Endodermal cell (in vitro differentiated cells): ENCODE results near the gene APMAP. TPM values are rescaled to one million over a fixed set of nuclear protein-coding genes. Genes with fewer than 3 reads are reported as not detected.

Experiments used
- DNase-seq: peaks from one replicate; pipeline ENCODE4 v3.0.0-alpha.2; 2017
- H3K27ac ChIP-seq: 2 replicates; pipeline ENCODE4 v1.5.1; 2013; ENCODE audit warnings: mild to moderate bottlenecking, low read depth, low read length, moderate library complexity
- H3K27me3 ChIP-seq: 2 replicates; pipeline ENCODE4 v1.6.1; 2013; ENCODE audit warnings: mild to moderate bottlenecking, low read length, moderate library complexity; ENCODE audit not compliant: insufficient read depth, control insufficient read depth, poor library complexity, severe bottlenecking
- H3K36me3 ChIP-seq: 2 replicates; pipeline ENCODE4 v1.7.0; 2013; ENCODE audit warnings: mild to moderate bottlenecking, low read length, moderate library complexity; ENCODE audit not compliant: control insufficient read depth, insufficient read depth
- H3K4me1 ChIP-seq: one replicate; pipeline ENCODE4 v1.7.0; 2013; ENCODE audit warnings: low read length; ENCODE audit not compliant: control insufficient read depth, insufficient read depth
- H3K4me3 ChIP-seq: 2 replicates; pipeline ENCODE4 v1.5.1; 2013; ENCODE audit warnings: mild to moderate bottlenecking, low read length, moderate library complexity
- H3K9ac ChIP-seq: 2 replicates; pipeline ENCODE4 v1.6.1; 2013; ENCODE audit warnings: mild to moderate bottlenecking, low read length, moderate library complexity; ENCODE audit not compliant: poor library complexity, severe bottlenecking; ENCODE audit errors: extremely low read depth
- H3K9me3 ChIP-seq: 2 replicates; pipeline ENCODE4 v1.6.1; 2013; ENCODE audit warnings: mild to moderate bottlenecking, low read length, moderate library complexity; ENCODE audit not compliant: control insufficient read depth
- H3K27ac Mint-ChIP-seq: 2 replicates; pipeline ENCODE4 v1.8.0; 2020; ENCODE audit warnings: mixed read lengths
- H3K27me3 Mint-ChIP-seq: 2 replicates; pipeline ENCODE4 v1.8.0; 2021; ENCODE audit warnings: mild to moderate bottlenecking, mixed read lengths; ENCODE audit not compliant: insufficient read depth
- H3K36me3 Mint-ChIP-seq: 2 replicates; pipeline ENCODE4 v1.8.0; 2020; ENCODE audit warnings: low read depth, mixed read lengths
- H3K4me1 Mint-ChIP-seq: 2 replicates; pipeline ENCODE4 v1.8.0; 2020; ENCODE audit warnings: mixed read lengths
- H3K4me3 Mint-ChIP-seq: 2 replicates; pipeline ENCODE4 v1.8.0; 2020; ENCODE audit warnings: mild to moderate bottlenecking, moderate library complexity, mixed read lengths
- H3K9me3 Mint-ChIP-seq: 2 replicates; pipeline ENCODE4 v1.8.0; 2020; ENCODE audit warnings: mild to moderate bottlenecking, mixed read lengths
- WGBS, 2 experiments: methylation state at CpG; one replicate each; pipeline versions ENCODE4 v1.1.5 to v1.1.7; 2013; ENCODE audit warnings: missing lambda C conversion rate in 2 of 2, mixed read lengths in 1 of 2; ENCODE audit not compliant: insufficient coverage in 1 of 2, insufficient read length in 1 of 2; 5-methylcytosine and 5-hydroxymethylcytosine counted together
- total RNA-seq, 2 donors: library from RNA; stranded (reverse); fragmentation: NEBNext Ultra II Directional in 1 of 2; extraction: Animal tissue kit (Norgen Biotek cat#: 25700) in 1 of 2; gene quantifications; 2 replicates in 1 of 2; 3 replicates in 1 of 2; pipeline ENCODE4 v1.2.1, GENCODE V29; 2021
- TF ChIP-seq, protein P1 (sequence below): fragments of 200-600 bp; sonication (generic); conservative IDR thresholded peaks from 2 replicates; pipeline ENCODE4 v1.5.0; 2021; ENCODE audit warnings: antibody characterized with exemption, mild to moderate bottlenecking

The APMAP gene
- total RNA-seq, 2 donors from 2014 or later, result 60.2 to 65.6 TPM

DNA sequence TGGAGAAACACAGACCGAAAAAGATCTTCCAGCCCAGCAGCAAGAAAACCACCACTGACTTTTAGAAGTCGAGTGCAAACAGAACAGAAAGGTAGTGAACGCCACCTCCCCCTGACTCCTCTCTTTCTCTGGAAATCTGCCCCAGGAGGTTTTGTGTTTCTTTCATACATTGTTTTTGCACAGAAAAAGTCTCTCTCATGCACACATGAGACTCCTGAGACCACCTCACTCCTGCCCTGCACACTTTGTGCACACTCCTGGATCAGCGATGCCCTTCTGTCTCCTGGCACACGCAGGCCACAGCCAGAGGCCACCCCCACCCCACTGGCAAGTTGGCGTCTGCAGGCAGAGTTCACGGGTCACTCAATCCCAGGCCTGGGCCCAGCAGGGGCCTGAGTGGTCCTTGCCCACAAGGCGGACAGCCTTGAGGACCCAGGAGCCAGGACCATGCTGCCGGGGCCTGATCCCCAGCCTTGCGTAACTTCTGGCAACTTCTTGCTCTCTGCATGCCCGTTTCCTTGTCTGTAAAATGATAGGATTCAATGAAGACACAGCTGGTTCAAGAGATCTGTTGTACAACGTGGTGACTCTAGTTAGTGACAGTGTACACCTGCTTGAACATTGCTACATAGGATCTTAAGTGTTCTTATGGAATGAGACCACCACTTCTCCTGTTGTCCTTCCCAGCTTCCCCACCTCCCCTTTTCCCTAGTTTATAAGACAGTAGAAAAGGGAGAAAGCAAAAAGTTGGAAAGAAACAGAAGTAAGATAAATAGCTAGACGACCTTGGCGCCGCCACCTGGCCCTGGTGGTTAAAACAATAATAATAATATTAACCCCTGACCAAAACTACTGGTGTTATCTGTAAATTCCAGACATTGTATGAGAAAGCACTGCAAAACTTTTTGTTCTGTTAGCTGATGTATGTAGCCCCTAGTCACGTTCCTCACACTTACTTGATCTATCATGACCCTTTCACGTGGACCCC lies 73.7 kb downstream of the APMAP start:
- no peak overlapping the region for H3K9ac ChIP-seq
- H3K36me3 Mint-ChIP-seq, result no peaks in the 10 kb centered on the region
- no peak overlapping the region for H3K4me3 Mint-ChIP-seq
- H3K27ac Mint-ChIP-seq, result no peak overlapping the region
- H3K4me3 ChIP-seq, result no peak overlapping the region
- H3K36me3 ChIP-seq, result no peaks in the 10 kb centered on the region
- peaks cover 19% of the 10 kb centered on the region for H3K9me3 Mint-ChIP-seq
- H3K4me1 ChIP-seq, result no peaks in the 10 kb centered on the region
- TF ChIP-seq, protein P1, sequence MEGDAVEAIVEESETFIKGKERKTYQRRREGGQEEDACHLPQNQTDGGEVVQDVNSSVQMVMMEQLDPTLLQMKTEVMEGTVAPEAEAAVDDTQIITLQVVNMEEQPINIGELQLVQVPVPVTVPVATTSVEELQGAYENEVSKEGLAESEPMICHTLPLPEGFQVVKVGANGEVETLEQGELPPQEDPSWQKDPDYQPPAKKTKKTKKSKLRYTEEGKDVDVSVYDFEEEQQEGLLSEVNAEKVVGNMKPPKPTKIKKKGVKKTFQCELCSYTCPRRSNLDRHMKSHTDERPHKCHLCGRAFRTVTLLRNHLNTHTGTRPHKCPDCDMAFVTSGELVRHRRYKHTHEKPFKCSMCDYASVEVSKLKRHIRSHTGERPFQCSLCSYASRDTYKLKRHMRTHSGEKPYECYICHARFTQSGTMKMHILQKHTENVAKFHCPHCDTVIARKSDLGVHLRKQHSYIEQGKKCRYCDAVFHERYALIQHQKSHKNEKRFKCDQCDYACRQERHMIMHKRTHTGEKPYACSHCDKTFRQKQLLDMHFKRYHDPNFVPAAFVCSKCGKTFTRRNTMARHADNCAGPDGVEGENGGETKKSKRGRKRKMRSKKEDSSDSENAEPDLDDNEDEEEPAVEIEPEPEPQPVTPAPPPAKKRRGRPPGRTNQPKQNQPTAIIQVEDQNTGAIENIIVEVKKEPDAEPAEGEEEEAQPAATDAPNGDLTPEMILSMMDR, result no peak
- H3K27me3 Mint-ChIP-seq, result peaks cover 10% of the 10 kb centered on the region
- no peak overlapping the region for H3K27ac ChIP-seq
- H3K27me3 ChIP-seq, result no peaks in the 10 kb centered on the region
- H3K4me1 Mint-ChIP-seq, result no peaks in the 10 kb centered on the region
- DNase-seq, result no peak
- 72 to 79% methylated on average over 11 to 14 of the region's 17 CpGs for WGBS, 2 experiments
- peaks cover 7% of the 10 kb centered on the region for H3K9me3 ChIP-seq

DNA sequence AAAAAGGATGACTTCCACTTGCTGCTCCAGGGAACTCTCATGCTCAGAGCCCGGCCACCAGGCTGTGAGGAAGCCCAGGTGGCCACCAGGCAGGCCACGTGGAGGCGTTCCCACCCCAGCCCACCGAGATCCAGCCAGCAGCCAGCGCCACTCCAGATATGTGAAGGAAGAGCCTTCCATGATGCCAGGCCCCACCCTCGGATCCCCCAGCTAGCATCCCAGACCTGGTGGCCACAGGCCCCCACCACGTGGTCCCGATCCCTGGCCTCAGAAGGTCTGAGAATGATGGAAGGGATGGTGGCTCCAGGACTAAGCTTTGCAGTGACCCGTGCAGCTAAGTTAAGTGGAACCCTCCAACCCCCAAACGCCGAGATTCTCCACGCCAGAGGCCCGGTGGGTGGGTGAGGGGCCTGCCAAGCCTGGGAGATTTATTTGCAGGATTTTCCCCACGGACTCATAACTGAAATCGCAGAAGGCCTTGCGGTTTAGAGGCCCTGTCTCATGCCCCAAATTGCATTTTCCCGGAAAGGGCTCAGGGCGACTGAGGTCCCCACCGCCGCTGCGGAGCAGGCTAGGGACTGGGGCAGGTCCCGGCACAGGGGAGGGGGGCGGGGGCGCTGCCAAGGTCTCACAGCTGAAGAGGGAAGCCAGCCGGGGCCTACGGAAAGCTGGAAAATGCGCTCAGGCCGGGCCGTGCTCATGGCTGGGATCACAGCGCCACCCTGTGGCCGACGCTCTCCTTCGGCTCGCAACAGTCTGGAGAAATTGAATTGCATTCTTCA lies 74.6 kb downstream of the APMAP start:
- H3K27me3 Mint-ChIP-seq, result peaks cover 10% of the 10 kb centered on the region
- Histone ChIP-seq H3K27me3 (no peaks in the 10 kb centered on the region), H3K9ac (no peak overlapping the region), H3K4me1 (no peaks in the 10 kb centered on the region), H3K4me3 (no peak overlapping the region), H3K27ac (no peak overlapping the region), H3K9me3 (peaks cover 7% of the 10 kb centered on the region), H3K36me3 (no peaks in the 10 kb centered on the region)
- 44 to 45% methylated on average over 24 to 34 of the region's 34 CpGs for WGBS, 2 experiments
- peaks cover 19% of the 10 kb centered on the region for H3K9me3 Mint-ChIP-seq
- no peak overlapping the region for H3K4me3 Mint-ChIP-seq
- H3K4me1 Mint-ChIP-seq, result no peaks in the 10 kb centered on the region
- no peaks in the 10 kb centered on the region for H3K36me3 Mint-ChIP-seq
- no peak overlapping the region for H3K27ac Mint-ChIP-seq
- peak; percentile 93 for DNase-seq
- TF ChIP-seq, protein P1, result peak; percentile 95

DNA sequence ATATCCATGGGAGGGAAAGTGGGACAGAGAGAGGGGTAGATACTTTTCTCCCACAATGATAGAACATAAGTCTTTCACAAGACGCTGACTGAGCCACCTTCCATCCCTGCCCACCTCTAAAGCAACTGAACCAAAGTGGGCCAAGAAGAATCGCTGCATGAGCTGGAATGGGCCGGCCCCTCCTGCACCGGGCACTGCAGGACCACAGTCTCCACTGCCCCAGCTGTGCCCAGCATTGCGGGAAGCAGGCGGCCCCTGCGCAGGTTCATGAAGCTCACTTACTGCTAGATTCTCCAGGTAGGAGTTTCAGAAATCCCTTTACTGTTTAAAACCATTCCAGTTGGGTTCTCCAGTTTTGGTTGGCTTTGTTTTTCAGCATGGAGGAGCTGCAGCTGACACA lies 75.5 kb downstream of the APMAP start:
- Mint-ChIP-seq H3K36me3 (no peaks in the 10 kb centered on the region), H3K27me3 (peaks cover 10% of the 10 kb centered on the region), H3K4me1 (no peaks in the 10 kb centered on the region), H3K27ac (no peak overlapping the region), H3K9me3 (peaks cover 12% of the 10 kb centered on the region), H3K4me3 (no peak overlapping the region)
- no peak overlapping the region for H3K9ac ChIP-seq
- no peaks in the 10 kb centered on the region for H3K36me3 ChIP-seq
- H3K27ac ChIP-seq, result no peak overlapping the region
- TF ChIP-seq, protein P1, result no peak
- no peaks in the 10 kb centered on the region for H3K27me3 ChIP-seq
- 76 to 81% methylated on average over 5 to 7 of the region's 7 CpGs for WGBS, 2 experiments
- no peak for DNase-seq
- H3K4me1 ChIP-seq, result no peaks in the 10 kb centered on the region
- H3K9me3 ChIP-seq, result peaks cover 7% of the 10 kb centered on the region
- H3K4me3 ChIP-seq, result no peak overlapping the region
